Neural crest cell (in vitro differentiated cells): Measurements from ENCODE around the gene SMIM14. TPM values are rescaled to one million over a fixed set of nuclear protein-coding genes. Genes with fewer than 3 reads are reported as not detected.
"Not testable (repeated sequence)": the region's sequence is repeated elsewhere in the genome, so short reads cannot be mapped to it uniquely, and the experiment has no call there.

Experiments used
- DNase-seq: peaks from one replicate; pipeline ENCODE4 v3.0.0; 2021; ENCODE audit warnings: low read depth, mixed read lengths, low spot score
- H3K27ac Mint-ChIP-seq: one replicate; pipeline ENCODE4 v1.8.0; 2021; ENCODE audit warnings: mild to moderate bottlenecking, mixed read lengths; ENCODE audit not compliant: unreplicated experiment
- H3K27me3 Mint-ChIP-seq: 2 replicates; pipeline ENCODE4 v1.8.0; 2021; ENCODE audit warnings: low read depth, mild to moderate bottlenecking, mixed read lengths
- H3K36me3 Mint-ChIP-seq: 2 replicates; pipeline ENCODE4 v1.8.0; 2021; ENCODE audit warnings: low read depth, mild to moderate bottlenecking, mixed read lengths
- H3K4me1 Mint-ChIP-seq: 2 replicates; pipeline ENCODE4 v1.8.0; 2021; ENCODE audit warnings: mixed read lengths
- H3K4me3 Mint-ChIP-seq: one replicate; pipeline ENCODE4 v1.8.0; 2021; ENCODE audit warnings: mild to moderate bottlenecking, mixed read lengths
- H3K9me3 Mint-ChIP-seq: 2 replicates; pipeline ENCODE4 v1.8.0; 2021; ENCODE audit warnings: mixed read lengths
- CTCF ChIP-seq: fragments of 200-600 bp; sonication (generic); conservative IDR thresholded peaks from 2 replicates; pipeline ENCODE4 v1.5.0; 2021; ENCODE audit warnings: antibody characterized with exemption, mild to moderate bottlenecking
- total RNA-seq: library from RNA; stranded (reverse); gene quantifications from 2 replicates; pipeline ENCODE4 v1.2.1, GENCODE V29; 2021

SMIM14 gene
- total RNA-seq, 1 donor from 2014 or later: 7.9 TPM

GRCh38 chr4:39548425-39549067 is 90.1 kb downstream of the SMIM14 start:
- peaks cover 3% of the 10 kb centered on the region for H3K36me3 Mint-ChIP-seq
- no peak overlapping the region for H3K27ac Mint-ChIP-seq
- H3K4me1 Mint-ChIP-seq: peaks cover 4% of the 10 kb centered on the region
- no peaks in the 10 kb centered on the region for H3K27me3 Mint-ChIP-seq
- no peaks in the 10 kb centered on the region for H3K9me3 Mint-ChIP-seq
- no peak overlapping the region for H3K4me3 Mint-ChIP-seq
- no peak for TF ChIP-seq CTCF
- DNase-seq: no peak

GRCh38 chr4:39544580-39545315 is 93.9 kb downstream of the SMIM14 start:
- DNase-seq: no peak
- H3K4me1 Mint-ChIP-seq: peaks cover 9% of the 10 kb centered on the region
- no peaks in the 10 kb centered on the region for H3K9me3 Mint-ChIP-seq
- H3K4me3 Mint-ChIP-seq: no peak overlapping the region
- H3K36me3 Mint-ChIP-seq: peaks cover 6% of the 10 kb centered on the region
- H3K27ac Mint-ChIP-seq: no peak overlapping the region
- no peak for TF ChIP-seq CTCF
- no peaks in the 10 kb centered on the region for H3K27me3 Mint-ChIP-seq

- not testable (repeated sequence) for H3K27ac Mint-ChIP-seq, H3K4me3 Mint-ChIP-seq, H3K27me3 Mint-ChIP-seq, H3K9me3 Mint-ChIP-seq, H3K36me3 Mint-ChIP-seq, DNase-seq
- peaks cover 11% of the 10 kb centered on the region for H3K4me1 Mint-ChIP-seq
Measured at GRCh38 chr4:39544080-39544479, 94.6 kb downstream of the SMIM14 start.

GRCh38 chr4:39543034-39543433 is 95.6 kb downstream of the SMIM14 start:
- no peaks in the 10 kb centered on the region for H3K27me3 Mint-ChIP-seq
- H3K36me3 Mint-ChIP-seq: peaks cover 9% of the 10 kb centered on the region
- no peak overlapping the region for H3K27ac Mint-ChIP-seq
- H3K4me3 Mint-ChIP-seq: no peak overlapping the region
- H3K4me1 Mint-ChIP-seq: peaks cover 13% of the 10 kb centered on the region
- H3K9me3 Mint-ChIP-seq: no peaks in the 10 kb centered on the region
- no peak for TF ChIP-seq CTCF
- no peak for DNase-seq

GRCh38 chr4:39542611-39543012 is 96.1 kb downstream of the SMIM14 start:
- no peaks in the 10 kb centered on the region for H3K9me3 Mint-ChIP-seq
- peaks cover 13% of the 10 kb centered on the region for H3K4me1 Mint-ChIP-seq
- H3K27ac Mint-ChIP-seq: no peak overlapping the region
- peaks cover 9% of the 10 kb centered on the region for H3K36me3 Mint-ChIP-seq
- no peak for TF ChIP-seq CTCF
- DNase-seq: no peak
- H3K27me3 Mint-ChIP-seq: no peaks in the 10 kb centered on the region
- no peak overlapping the region for H3K4me3 Mint-ChIP-seq

- no peak for TF ChIP-seq CTCF
- Mint-ChIP-seq H3K9me3 (no peaks in the 10 kb centered on the region), H3K4me3 (no peak overlapping the region), H3K36me3 (peaks cover 9% of the 10 kb centered on the region), H3K27ac (no peak overlapping the region), H3K27me3 (no peaks in the 10 kb centered on the region), H3K4me1 (peaks cover 13% of the 10 kb centered on the region)
- DNase-seq: no peak
Measured at GRCh38 chr4:39541987-39542610, 96.6 kb downstream of the SMIM14 start.
